ENCODE measurements around the gene TBXAS1.

DNA sequence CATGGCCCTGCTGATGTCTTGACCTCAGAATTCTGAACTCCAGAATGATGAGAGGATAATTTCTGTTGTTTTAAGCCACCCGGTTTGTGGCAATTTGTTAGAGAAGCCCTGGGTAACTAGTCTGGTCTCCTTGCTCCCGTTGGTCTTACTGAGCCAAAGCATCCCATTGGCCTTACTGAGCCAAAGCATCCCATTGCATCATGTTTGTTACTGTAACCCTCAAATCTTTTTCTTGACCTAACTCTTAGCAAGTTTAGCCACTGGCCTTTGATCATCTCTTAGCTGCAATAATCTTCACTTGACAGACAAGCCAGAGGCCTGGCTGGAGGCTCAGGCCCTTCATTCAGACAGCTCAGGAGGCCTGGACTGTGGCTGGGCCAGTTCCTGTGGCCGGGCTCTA lies 21.8 kb downstream of the TBXAS1 start:
- TF ChIP-seq, protein P1, sequence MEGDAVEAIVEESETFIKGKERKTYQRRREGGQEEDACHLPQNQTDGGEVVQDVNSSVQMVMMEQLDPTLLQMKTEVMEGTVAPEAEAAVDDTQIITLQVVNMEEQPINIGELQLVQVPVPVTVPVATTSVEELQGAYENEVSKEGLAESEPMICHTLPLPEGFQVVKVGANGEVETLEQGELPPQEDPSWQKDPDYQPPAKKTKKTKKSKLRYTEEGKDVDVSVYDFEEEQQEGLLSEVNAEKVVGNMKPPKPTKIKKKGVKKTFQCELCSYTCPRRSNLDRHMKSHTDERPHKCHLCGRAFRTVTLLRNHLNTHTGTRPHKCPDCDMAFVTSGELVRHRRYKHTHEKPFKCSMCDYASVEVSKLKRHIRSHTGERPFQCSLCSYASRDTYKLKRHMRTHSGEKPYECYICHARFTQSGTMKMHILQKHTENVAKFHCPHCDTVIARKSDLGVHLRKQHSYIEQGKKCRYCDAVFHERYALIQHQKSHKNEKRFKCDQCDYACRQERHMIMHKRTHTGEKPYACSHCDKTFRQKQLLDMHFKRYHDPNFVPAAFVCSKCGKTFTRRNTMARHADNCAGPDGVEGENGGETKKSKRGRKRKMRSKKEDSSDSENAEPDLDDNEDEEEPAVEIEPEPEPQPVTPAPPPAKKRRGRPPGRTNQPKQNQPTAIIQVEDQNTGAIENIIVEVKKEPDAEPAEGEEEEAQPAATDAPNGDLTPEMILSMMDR (IDR thresholded peaks at IDR 0.05), result no peak
- no peak for TF ChIP-seq POLR2A (IDR thresholded peaks at IDR 0.05)
